Measurements from ENCODE around the gene RNASE1. TPM values are rescaled to one million over a fixed set of nuclear protein-coding genes. Genes with fewer than 3 reads are reported as not detected.

The RNASE1 gene
- polyA plus RNA-seq, 1 donor from 2014 or later, result not detected

GRCh38 chr14:20797164-20797563 is 5.5 kb downstream of the RNASE1 start (continued):
- TF ChIP-seq EZH2 (IDR thresholded peaks at IDR 0.05; ENCODE audit: borderline replicate concordance, insufficient read depth, low read length, poor library complexity, severe bottlenecking) (no peak), TAF1 (IDR thresholded peaks at IDR 0.05; ENCODE audit: low read depth) (no peak)

GRCh38 chr14:20794644-20795369 is 7.8 kb downstream of the RNASE1 start:
- H4K20me1 ChIP-seq (ENCODE audit: insufficient read depth), result no peaks in the 10 kb centered on the region
- no peak for TF ChIP-seq EP300 (conservative IDR thresholded peaks at IDR 0.05; ENCODE audit: poor library complexity, severe bottlenecking)
- no peak for TF ChIP-seq SMC3 (conservative IDR thresholded peaks at IDR 0.05; ENCODE audit: poor library complexity)
- TF ChIP-seq MXI1 (conservative IDR thresholded peaks at IDR 0.05; ENCODE audit: poor library complexity, severe bottlenecking), result no peak
- TF ChIP-seq POLR2AphosphoS5 (IDR thresholded peaks at IDR 0.05), result no peak
- TF ChIP-seq CTCF (IDR thresholded peaks at IDR 0.05; ENCODE audit: poor library complexity, severe bottlenecking), result no peak
- TF ChIP-seq EZH2 (IDR thresholded peaks at IDR 0.05; ENCODE audit: borderline replicate concordance, insufficient read depth, low read length, poor library complexity, severe bottlenecking), result no peak
- no peak for TF ChIP-seq REST (IDR thresholded peaks at IDR 0.05; ENCODE audit: borderline replicate concordance)
- H3F3A ChIP-seq (ENCODE audit: insufficient read depth, low read length, poor library complexity, severe bottlenecking), result no peaks in the 10 kb centered on the region
- H3K9ac ChIP-seq (ENCODE audit: low read length), result no peak overlapping the region
- no peak overlapping the region for H3K4me3 ChIP-seq (ENCODE audit: low read length)
- no peak overlapping the region for H2AFZ ChIP-seq (ENCODE audit: low read depth, low read length)
- no peaks in the 10 kb centered on the region for H3K9me3 ChIP-seq (ENCODE audit: low read length)
- no peaks in the 10 kb centered on the region for H3K27me3 ChIP-seq (ENCODE audit: insufficient read depth, low read depth, low read length)
- no peaks in the 10 kb centered on the region for H3K36me3 ChIP-seq (ENCODE audit: insufficient read depth, low read length)
- no peak overlapping the region for H3K27ac ChIP-seq (ENCODE audit: low read length)
- H3K9me2 ChIP-seq (ENCODE audit: insufficient read depth, low read length), result no peaks in the 10 kb centered on the region
- H3K4me2 ChIP-seq (ENCODE audit: low read length), result no peak overlapping the region
- no peaks in the 10 kb centered on the region for H3K79me2 ChIP-seq (replicated peaks; ENCODE audit: insufficient read depth, low read length)

GRCh38 chr14:20792556-20792955 is 10.1 kb downstream of the RNASE1 start:
- TF ChIP-seq MXI1 (conservative IDR thresholded peaks at IDR 0.05; ENCODE audit: poor library complexity, severe bottlenecking) (no peak), REST (IDR thresholded peaks at IDR 0.05; ENCODE audit: borderline replicate concordance) (no peak), EP300 (conservative IDR thresholded peaks at IDR 0.05; ENCODE audit: poor library complexity, severe bottlenecking) (no peak), SMC3 (conservative IDR thresholded peaks at IDR 0.05; ENCODE audit: poor library complexity) (no peak), POLR2AphosphoS5 (IDR thresholded peaks at IDR 0.05) (no peak)
- H2AFZ ChIP-seq (ENCODE audit: low read depth, low read length), result no peak overlapping the region
- H3K79me2 ChIP-seq (replicated peaks; ENCODE audit: insufficient read depth, low read length), result no peaks in the 10 kb centered on the region
- H3F3A ChIP-seq (ENCODE audit: insufficient read depth, low read length, poor library complexity, severe bottlenecking), result no peaks in the 10 kb centered on the region
- H3K27me3 ChIP-seq (ENCODE audit: insufficient read depth, low read depth, low read length), result no peaks in the 10 kb centered on the region
- H3K4me2 ChIP-seq (ENCODE audit: low read length), result no peak overlapping the region
- no peaks in the 10 kb centered on the region for H3K9me2 ChIP-seq (ENCODE audit: insufficient read depth, low read length)
- no peak overlapping the region for H3K9ac ChIP-seq (ENCODE audit: low read length)
- no peaks in the 10 kb centered on the region for H4K20me1 ChIP-seq (ENCODE audit: insufficient read depth)
- no peak overlapping the region for H3K4me3 ChIP-seq (ENCODE audit: low read length)
- no peaks in the 10 kb centered on the region for H3K9me3 ChIP-seq (ENCODE audit: low read length)
- no peak overlapping the region for H3K27ac ChIP-seq (ENCODE audit: low read length)
- H3K36me3 ChIP-seq (ENCODE audit: insufficient read depth, low read length), result no peaks in the 10 kb centered on the region

Measured in neural cell (in vitro differentiated cells).